Stimulated activated CD8-positive, alpha-beta memory T cell treated with anti-CD3 and anti-CD28 coated beads, Interleukin-7, amount 100 ng/mL, for 48 hours (primary cell): ENCODE measurements around the gene ROR2.
"Not testable (repeated sequence)": the region's sequence is repeated elsewhere in the genome, so short reads cannot be mapped to it uniquely, and the experiment has no call there.

Experiments
- DNase-seq, 2 donors: peaks; one replicate each; pipeline ENCODE4 v3.0.0-alpha.2; 2020; ENCODE audit warnings: low read depth in 1 of 2; ENCODE audit errors: extremely low read depth in 1 of 2

ROR2 gene

DNA sequence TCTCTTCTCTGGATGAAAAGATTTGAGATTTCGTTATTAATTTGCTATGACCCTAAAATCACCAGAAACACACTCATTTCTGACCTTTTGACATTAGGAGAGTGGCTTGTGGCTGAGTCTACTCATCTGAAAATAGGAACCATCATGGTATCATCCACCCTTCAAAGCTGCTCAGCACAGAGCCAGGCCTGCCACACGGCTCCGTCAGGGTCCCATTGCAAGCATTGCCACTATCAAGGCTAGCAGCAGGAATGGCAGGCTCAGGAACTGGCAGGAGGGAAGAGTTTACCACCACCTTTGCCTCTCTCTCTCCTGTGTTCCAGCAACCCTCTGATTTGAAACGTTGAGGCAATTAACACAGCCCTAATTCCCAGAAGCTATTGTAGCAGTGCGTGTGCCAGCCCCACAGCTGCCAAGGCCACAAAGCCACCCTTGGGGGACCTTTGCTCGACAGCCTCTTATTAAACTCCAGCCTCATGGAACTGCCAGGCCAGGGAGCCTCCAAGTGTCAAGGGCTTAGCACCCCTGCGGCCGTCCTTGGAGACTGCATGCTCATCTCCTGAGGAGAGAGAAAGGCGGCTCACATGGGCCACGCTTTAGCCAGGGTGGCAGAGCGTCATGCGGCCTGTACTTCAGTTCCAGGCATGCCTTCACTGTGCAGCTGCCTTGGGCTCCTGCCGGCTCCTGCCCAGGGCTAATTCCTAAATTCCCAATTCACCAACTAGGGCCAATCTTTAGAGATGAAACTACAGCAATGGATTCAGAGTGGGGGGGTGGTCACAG lies 145.9 kb downstream of the ROR2 start:
- no peak for DNase-seq

DNA sequence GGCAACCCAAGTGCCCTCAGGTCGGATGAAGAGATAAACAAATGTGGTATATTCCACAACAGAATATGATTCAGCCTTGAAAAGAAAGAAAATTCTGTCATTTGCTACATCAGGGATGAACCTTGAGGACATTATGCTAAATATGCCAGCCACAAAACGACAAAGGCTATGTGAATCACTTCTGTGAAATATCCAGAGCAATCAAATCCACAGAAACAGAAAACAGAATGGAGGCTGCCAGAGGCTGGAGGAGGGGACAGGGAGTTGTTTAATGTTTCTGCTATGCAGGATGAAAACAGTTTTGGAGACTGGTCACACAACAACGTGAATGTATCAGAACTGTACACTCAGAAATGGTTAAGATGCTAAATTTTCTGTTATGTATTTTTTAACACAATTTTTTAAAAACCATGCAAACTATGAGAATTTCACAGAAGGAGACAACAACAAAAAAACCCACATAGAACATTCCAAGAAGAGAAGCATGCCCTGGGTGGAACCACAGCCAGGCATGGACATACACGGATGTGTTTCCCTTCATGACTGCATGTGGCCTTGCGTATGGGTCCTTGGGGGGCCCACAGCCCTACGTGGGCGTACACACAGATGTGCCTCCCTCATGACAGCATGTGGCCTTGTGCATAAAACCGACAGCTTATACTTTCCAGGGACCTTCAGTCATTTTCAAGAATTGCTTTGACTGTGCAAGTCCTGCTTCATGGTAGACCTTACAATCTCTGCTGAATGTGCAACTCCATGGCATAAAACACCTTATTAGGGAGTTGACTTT lies 146.7 kb downstream of the ROR2 start:
- DNase-seq: no peak

- no peak for DNase-seq
Observed at GRCh38 chr9:91802391-91802790, 147.6 kb downstream of the ROR2 start.

DNA sequence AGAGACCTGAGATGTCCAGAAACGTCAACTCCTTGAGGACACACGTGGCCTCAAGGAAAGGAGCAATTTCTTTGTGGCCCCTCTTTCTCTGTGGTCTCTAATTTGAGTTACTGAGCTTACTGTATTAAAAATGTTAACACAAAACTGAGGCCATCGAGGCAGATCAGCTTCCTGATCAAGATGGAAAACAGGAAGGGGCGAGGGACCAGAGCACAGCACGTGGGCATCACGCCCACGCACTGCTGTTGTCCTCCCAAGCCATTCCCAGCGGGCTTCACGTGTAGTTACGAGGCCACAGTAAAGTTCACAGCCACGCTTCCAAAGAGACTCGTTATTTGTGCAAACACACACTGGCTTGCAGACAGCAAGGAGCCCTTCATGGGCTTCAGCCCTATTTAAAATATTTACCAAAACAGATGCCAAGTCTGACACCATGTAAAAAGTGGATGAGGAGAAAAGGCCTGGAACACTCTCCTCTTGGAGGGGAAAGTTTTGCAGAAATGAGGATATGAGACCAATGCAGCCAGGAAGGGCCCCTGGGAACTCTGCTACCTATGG lies 149.5 kb downstream of the ROR2 start:
- no peak for DNase-seq

DNA sequence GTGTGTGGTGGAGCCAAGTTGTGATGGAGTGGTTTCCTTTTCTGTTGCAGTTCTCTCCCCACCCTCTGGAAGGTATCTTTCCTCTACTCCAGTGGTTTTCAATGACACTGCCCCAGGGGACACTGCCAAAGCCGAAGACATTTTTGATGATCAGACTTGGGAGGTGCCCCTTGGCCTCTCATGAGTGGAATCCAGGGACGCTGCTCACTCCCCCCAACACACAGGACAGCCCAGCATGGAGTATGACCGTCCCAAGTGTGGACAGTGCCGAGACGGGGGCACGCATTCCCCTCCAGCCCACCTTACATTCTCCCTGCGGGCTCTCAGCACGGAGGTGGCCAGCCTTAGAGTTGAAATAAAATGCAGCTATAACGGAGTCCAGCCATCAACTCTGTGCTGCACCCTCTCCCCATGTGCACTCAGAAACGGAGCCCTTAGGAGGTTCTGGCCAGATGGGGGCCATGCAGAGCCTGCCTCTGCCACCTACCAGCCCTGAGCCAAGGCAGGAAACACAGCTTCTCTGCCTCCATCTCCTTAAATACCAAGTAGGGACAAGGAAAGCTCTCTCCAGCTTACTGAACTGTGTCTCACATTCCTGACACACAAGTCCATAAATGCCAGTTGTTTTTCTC lies 150.8 kb downstream of the ROR2 start:
- no peak for DNase-seq

DNA sequence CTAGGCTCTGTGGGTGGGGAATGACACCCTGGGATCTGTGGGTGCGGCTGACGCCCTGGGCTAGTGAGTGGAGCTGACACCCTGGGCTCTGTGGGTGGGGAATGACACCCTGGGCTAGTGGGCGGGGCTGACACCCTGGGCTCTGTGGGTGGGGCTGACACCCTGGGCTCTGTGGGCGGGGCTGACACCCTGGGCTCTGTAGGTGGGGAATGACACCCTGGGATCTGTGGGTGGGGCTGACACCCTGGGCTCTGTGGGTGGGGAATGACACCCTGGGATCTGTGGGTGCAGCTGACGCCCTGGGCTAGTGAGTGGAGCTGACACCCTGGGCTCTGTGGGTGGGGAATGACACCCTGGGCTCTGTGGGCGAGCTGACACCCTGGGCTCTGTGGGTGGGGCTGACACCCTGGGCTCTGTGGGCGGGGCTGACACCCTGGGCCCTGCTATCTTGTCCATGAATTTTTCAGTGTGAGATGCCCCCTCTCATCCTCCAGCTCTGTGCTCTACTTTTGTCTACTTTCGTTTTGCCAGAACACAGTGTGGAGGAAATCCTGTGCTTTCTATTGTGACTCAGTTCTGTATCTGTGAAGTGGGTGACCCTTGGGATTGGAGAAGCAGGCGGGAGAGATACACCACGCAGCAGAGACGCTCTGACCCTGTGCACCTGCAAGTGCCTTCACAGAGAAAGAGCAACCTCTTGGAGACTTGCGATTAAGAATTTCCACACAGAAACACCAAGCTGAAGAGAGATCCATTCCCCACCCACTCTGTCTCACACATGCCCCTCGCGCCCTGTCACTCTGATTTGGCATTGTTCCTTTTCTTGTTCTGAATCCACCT lies 151.5 kb downstream of the ROR2 start:
- peak; percentile 10 to 14 for DNase-seq

DNA sequence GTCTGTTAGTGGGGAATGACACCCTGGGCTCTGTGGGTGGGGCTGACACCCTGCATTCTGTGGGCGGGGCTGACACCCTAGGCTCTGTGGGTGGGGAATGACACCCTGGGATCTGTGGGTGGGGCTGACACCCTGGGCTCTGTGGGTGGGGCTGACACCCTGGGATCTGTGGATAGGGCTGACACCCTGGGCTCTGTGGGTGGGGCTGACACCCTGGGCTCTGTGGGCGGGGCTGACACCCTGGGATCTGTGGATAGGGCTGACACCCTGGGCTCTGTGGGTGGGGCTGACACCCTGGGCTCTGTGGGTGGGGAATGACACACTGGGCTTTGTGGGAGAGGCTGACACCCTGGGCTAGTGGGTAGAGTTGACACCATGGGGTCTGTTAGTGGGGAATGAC lies 152.5 kb downstream of the ROR2 start:
- DNase-seq: not testable (repeated sequence)

DNA sequence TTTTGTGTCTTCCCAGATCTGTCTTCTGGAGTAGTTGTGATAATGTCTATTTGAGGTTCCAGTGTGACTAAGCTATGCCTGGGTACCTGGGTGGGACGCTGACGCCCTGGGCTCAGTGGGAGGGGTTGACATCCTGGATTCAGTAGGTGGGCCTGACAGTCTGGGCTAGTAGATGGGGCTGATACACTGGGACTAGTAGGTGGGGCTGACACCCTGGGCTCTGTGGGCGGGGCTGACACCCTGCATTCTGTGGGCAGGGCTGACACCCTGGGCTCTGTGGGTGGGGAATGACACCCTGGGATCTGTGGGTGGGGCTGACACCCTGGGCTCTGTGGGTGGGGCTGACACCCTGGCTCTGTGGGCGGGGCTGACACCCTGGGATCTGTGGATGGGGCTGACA lies 153.5 kb downstream of the ROR2 start:
- peak in 1 of 2 donors; percentile 4 for DNase-seq

- DNase-seq: no peak
Observed at GRCh38 chr9:91795598-91796241, 154.3 kb downstream of the ROR2 start.

DNA sequence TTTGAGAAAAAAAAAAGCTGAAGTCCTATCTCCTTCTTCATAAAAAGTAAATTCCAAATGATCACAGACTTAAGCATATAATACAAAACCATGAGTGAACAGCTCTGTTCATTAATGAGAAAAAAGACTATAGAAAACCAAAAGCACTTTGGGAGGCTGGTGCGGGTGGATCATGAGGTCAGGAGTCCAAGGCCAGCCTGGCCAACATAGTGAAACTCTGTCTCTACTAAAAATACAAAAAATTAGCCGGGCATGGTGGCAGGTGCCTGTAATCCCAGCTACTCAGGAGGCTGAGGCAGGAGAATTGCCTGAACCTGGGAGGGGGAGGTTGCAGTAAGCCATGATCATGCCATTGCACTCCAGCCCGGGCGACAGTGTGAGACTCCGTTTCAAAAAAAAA lies 156.7 kb downstream of the ROR2 start:
- not testable (repeated sequence) for DNase-seq

GRCh38 chr9:91790917-91791316 lies 159.1 kb downstream of the ROR2 start:
- DNase-seq: no peak

DNA sequence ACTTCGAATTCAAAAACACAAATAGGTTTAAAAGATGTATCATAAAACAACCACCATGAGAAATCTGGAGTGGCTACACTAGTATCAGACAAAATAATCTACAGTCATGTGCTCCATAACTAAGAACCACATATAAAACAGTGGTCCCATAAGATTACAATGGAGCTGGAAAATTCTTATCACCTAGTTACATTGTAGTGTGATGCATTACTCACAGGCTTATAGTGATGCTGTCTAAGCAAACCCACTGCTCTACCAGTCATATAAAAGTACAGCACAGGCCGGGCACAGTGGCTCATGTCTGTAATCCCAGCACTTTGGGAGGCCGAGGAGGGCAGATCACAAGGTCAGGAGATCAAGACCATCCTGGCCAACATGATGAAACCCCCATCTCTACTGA lies 160.1 kb downstream of the ROR2 start:
- DNase-seq: no peak

- no peak for DNase-seq
Observed at GRCh38 chr9:91787931-91788330, 162.1 kb downstream of the ROR2 start.

DNA sequence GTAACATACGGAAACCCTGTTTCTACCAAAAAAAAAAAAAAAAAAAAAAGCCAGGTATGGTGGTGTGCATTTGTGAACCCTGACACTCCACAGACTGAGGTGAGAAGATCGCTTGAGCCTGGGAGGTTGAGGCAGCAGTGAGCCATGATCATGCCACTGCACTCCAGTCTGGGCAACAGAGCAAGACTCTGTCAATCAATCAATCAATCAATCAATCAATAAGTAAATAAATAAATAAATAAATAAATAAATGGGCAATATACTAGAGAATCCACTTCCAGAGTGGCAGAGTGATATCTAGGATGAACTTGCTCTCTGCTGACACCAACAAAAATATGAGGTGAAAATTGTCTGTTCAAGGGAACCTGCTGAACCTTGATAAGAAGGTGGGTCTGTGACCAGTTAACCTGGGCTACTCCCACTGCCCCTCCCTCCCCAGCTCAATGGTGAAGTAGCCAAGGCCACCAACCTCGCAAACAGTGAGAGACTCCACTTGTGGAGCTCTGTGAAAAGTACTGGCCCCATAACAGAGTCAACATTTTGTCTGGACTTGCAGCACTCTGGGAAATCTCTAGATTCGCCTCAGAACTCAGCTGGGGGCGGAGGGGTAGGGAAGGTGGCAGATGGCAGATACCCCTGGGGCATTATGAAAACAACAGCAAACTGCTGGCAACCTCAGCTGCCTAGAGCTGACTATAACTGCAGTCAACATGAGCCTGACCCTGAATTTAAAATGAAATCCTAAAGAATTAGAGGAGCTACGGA lies 163.7 kb downstream of the ROR2 start:
- DNase-seq: no peak

DNA sequence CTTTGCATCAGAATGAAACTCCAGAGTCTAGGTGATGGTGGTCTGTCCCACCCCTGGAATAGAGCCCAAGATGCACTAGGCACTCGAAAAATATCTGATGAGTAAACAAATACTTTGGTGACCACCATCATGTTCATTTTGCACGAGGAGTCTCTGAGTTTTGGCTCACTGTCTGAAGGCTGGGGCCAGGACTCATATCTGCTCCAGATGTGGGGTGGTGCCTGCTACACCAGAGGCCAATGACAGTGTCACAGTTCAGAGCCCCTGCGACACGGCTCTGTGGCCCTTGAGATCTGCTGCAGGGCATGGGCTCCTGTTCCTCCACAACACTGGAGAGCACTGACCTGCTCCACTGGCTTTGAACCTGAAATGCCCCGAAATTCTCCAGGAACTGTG lies 164.6 kb downstream of the ROR2 start:
- no peak for DNase-seq

- DNase-seq: no peak
Observed at GRCh38 chr9:91784673-91785446, 165.2 kb downstream of the ROR2 start.

- no peak for DNase-seq
Observed at GRCh38 chr9:91783876-91784672, 166.0 kb downstream of the ROR2 start.

DNA sequence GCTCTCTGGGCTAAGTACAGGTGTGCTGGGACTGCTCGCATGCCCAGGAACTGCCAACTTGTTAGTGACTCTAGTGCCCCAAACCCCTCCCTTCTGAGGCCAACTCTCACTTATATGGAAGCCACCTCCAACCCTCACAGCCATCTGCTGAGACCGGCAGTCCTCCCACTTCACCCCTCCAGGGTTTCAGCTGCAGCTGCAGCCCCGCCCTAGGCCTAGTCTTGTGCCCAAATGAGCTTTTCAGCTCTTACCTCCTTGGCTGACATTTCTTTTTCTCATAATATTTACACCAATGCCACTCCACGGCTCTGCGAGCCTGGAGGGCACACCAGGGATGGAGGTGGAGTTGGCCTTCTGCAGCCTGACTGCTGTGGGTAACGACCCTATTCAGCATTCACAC lies 166.6 kb downstream of the ROR2 start:
- no peak for DNase-seq
